HG02943 (cell line): ENCODE measurements around the gene PCDHGA5.
"Not testable (repeated sequence)": the region's sequence is repeated elsewhere in the genome, so short reads cannot be mapped to it uniquely, and the experiment has no call there.

ENCODE experiments used
- ATAC-seq: cut with Tn5 transposase; IDR thresholded peaks from one replicate; pipeline ENCODE4 v1.9.1; 2021; ENCODE audit warnings: mild to moderate bottlenecking, low read depth, moderate library complexity; ENCODE audit not compliant: unreplicated experiment

PCDHGA5 gene

DNA sequence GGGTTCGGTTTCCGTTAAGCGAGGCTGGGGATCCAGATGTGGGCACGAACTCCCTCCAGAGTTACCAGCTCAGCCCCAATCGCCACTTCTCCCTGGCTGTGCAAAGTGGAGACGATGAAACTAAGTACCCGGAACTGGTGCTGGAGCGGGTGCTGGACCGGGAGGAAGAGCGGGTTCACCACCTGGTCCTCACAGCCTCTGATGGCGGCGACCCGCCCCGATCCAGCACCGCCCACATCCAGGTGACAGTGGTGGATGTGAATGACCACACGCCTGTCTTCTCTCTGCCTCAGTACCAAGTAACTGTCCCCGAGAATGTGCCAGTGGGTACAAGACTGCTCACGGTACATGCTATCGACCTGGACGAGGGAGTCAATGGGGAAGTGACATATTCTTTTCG lies 19.4 kb downstream of the PCDHGA5 start:
- no peak for ATAC-seq

DNA sequence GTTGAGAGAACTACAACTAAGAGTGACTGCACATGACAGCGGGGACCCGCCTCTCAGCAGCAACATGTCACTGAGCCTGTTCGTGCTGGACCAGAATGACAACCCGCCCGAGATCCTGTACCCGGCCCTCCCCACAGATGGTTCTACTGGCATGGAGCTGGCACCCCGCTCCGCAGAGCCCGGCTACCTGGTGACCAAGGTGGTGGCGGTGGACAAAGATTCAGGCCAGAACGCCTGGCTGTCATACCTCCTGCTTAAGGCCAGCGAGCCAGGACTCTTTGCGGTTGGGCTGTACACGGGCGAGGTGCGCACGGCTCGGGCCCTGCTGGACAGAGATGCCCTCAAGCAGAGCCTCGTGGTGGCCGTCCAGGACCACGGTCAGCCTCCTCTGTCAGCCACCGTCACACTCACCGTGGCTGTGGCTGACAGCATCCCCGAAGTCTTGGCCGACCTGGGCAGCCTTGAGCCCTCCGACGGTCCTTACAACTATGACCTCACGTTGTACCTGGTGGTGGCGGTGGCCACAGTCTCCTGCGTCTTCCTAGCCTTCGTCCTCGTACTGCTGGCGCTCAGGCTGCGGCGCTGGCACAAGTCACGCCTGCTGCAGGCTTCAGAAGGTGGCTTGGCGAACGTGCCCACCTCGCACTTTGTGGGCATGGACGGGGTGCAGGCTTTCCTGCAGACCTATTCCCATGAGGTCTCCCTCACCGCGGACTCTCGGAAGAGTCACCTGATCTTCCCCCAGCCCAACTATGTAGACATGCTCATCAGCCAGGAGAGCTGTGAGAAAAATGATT lies 20.7 kb downstream of the PCDHGA5 start:
- no peak for ATAC-seq

DNA sequence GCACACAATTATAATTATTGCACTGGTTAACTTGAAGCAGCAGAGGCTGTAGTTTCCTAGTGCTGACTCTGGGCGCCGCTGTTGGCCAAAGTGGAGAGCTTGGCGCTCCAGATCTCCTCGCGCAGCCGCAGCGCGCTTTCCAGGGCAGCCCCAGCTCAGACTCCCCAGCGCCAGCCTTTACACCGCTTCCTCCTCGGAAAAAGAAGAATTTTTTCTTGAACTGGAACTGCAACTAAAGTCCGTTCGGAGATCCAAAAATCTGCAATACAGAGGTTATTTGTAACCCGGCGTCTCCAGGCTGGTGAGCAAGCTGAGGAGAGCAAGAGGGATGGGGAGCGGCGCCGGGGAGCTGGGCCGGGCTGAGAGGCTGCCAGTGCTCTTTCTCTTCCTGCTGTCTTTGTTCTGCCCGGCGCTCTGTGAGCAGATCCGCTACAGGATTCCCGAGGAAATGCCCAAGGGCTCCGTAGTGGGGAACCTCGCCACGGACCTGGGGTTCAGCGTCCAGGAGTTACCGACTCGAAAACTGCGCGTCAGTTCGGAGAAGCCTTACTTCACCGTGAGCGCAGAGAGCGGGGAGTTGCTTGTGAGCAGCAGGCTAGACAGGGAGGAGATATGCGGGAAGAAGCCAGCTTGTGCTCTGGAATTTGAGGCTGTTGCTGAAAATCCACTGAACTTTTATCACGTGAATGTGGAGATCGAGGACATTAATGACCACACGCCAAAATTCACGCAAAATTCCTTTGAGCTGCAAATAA lies 23.8 kb downstream of the PCDHGA5 start, which contains the start of gene PCDHGB4:
Gene PCDHGB4, plus strand, starts transcription at position 142 of the 755 bp plus-strand sequence. Its CDS starts 187 bp downstream, at position 329.
- ATAC-seq: peak; percentile 94

DNA sequence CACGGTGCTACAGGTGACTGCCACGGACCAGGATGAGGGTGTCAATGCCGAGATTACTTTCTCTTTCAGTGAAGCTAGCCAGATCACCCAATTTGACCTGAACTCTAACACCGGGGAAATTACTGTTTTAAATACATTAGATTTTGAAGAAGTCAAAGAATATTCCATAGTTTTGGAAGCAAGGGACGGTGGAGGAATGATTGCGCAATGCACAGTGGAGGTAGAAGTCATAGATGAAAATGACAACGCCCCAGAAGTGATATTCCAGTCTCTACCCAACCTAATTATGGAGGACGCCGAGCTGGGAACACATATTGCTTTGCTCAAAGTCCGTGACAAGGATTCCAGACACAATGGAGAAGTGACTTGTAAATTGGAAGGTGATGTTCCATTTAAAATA lies 24.7 kb downstream of the PCDHGA5 start:
- no peak for ATAC-seq

DNA sequence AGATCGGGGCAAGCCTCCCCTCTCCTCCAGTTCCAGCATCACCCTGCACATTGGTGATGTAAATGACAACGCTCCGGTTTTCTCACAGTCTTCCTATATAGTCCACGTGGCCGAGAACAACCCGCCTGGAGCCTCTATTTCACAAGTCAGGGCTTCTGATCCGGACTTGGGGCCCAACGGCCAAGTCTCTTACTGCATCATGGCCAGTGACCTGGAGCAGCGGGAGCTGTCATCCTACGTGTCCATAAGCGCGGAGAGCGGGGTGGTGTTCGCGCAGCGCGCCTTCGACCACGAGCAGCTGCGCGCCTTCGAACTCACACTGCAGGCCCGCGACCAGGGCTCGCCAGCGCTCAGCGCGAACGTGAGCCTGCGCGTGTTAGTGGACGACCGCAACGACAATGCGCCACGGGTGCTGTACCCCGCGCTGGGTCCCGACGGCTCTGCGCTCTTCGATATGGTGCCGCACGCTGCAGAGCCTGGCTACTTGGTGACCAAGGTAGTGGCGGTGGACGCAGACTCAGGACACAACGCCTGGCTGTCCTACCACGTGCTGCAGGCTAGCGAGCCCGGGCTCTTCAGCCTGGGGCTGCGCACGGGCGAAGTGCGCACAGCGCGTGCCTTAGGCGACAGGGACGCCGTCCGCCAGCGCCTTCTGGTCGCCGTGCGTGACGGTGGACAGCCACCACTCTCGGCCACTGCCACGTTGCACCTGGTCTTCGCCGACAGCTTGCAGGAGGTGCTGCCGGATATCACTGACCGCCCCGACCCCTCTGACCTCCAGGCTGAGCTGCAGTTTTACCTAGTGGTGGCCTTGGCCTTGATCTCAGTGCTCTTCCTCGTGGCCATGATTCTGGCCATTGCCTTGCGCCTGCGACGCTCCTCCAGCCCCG lies 25.4 kb downstream of the PCDHGA5 start:
- no peak for ATAC-seq

- no peak for ATAC-seq
These were observed 28.7 kb downstream of the PCDHGA5 start, which contains the start of gene PCDHGA8 for GRCh38 chr5:141392429-141393198. Gene PCDHGA8, plus strand, starts transcription at chr5:141392633. Its CDS starts 181 bp downstream, at chr5:141392814.

DNA sequence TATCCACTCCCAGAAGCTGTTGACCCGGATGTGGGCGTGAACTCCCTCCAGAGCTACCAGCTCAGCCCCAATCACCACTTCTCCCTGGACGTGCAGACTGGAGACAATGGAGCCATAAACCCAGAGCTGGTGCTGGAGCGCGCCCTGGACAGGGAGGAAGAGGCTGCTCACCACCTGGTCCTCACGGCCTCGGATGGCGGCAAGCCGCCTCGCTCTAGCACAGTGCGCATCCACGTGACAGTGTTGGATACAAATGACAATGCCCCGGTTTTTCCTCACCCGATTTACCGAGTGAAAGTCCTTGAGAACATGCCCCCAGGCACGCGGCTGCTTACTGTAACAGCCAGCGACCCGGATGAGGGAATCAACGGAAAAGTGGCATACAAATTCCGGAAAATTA lies 29.3 kb downstream of the PCDHGA5 start:
- no peak for ATAC-seq

DNA sequence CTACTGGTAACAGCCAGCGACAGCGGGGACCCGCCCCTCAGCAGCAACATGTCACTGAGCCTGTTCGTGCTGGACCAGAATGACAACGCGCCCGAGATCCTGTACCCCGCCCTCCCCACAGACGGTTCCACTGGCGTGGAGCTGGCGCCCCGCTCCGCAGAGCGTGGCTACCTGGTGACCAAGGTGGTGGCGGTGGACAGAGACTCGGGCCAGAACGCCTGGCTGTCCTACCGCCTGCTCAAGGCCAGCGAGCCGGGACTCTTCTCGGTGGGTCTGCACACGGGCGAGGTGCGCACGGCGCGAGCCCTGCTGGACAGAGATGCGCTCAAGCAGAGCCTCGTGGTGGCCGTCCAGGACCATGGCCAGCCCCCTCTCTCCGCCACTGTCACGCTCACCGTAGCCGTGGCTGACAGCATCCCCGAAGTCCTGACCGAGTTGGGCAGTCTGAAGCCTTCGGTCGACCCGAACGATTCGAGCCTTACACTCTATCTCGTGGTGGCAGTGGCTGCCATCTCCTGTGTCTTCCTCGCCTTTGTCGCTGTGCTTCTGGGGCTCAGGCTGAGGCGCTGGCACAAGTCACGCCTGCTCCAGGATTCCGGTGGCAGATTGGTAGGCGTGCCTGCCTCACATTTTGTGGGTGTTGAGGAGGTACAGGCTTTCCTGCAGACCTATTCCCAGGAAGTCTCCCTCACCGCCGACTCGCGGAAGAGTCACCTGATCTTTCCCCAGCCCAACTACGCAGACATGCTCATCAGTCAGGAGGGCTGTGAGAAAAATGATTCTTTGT lies 30.6 kb downstream of the PCDHGA5 start:
- ATAC-seq: not testable (repeated sequence)

GRCh38 chr5:141397756-141398551 lies 34.0 kb downstream of the PCDHGA5 start, which contains the start of gene PCDHGB5:
Gene PCDHGB5, plus strand, starts transcription at chr5:141397947. Its CDS starts 181 bp downstream, at chr5:141398128.
- ATAC-seq: not testable (repeated sequence)

DNA sequence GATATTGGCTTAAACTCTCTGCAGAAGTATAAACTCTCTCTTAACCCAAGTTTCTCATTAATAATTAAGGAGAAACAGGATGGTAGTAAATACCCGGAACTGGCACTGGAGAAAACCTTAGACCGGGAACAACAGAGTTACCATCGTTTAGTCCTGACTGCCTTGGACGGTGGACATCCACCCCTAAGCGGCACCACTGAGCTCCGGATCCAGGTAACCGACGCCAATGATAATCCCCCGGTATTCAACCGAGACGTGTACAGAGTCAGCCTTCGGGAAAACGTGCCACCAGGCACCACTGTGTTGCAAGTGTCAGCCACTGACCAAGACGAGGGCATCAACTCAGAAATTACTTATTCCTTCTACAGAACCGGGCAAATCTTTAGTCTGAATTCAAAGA lies 34.6 kb downstream of the PCDHGA5 start:
- no peak for ATAC-seq

DNA sequence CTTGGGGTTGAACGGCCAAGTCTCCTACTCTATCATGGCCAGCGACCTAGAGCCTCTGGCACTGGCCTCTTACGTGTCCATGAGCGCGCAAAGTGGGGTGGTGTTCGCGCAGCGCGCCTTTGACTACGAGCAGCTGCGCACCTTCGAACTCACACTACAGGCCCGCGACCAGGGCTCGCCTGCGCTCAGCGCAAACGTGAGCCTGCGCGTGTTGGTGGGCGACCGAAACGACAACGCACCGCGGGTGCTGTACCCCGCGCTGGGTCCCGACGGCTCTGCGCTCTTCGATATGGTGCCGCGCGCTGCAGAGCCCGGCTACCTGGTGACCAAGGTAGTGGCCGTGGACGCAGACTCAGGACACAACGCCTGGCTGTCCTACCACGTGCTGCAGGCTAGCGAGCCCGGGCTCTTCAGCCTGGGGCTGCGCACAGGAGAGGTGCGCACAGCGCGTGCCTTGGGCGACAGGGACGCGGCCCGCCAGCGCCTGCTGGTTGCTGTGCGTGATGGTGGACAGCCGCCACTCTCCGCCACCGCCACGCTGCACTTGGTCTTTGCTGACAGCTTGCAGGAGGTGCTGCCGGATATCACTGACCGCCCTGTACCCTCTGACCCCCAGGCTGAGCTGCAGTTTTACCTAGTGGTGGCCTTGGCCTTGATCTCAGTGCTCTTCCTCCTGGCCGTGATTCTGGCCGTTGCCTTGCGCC lies 35.7 kb downstream of the PCDHGA5 start:
- ATAC-seq: no peak

- ATAC-seq: no peak
These were observed 38.7 kb downstream of the PCDHGA5 start, which contains the start of gene PCDHGA9 for GRCh38 chr5:141402553-141403243. Gene PCDHGA9, plus strand, starts transcription at chr5:141402778. Its CDS starts 175 bp downstream, at chr5:141402953.

GRCh38 chr5:141403387-141403786 lies 39.4 kb downstream of the PCDHGA5 start:
- no peak for ATAC-seq

GRCh38 chr5:141407790-141408505 lies 44.0 kb downstream of the PCDHGA5 start, which contains the start of gene PCDHGB6:
Gene PCDHGB6, plus strand, starts transcription at chr5:141408021. Its CDS starts 182 bp downstream, at chr5:141408203.
- not testable (repeated sequence) for ATAC-seq

GRCh38 chr5:141409598-141410306 lies 45.8 kb downstream of the PCDHGA5 start:
- no peak for ATAC-seq
